HuH-7 (cell line): Measurements from ENCODE around the gene F2RL1.
"Not testable (repeated sequence)": the region's sequence is repeated elsewhere in the genome, so short reads cannot be mapped to it uniquely, and the experiment has no call there.

Source experiments
- DNase-seq: peaks from one replicate; pipeline ENCODE4 v3.0.0; 2011; ENCODE audit warnings: low spot score

The F2RL1 gene

GRCh38 chr5:76805821-76806505 lies 12.9 kb upstream of the F2RL1 start:
- peak; percentile 47 for DNase-seq

DNA sequence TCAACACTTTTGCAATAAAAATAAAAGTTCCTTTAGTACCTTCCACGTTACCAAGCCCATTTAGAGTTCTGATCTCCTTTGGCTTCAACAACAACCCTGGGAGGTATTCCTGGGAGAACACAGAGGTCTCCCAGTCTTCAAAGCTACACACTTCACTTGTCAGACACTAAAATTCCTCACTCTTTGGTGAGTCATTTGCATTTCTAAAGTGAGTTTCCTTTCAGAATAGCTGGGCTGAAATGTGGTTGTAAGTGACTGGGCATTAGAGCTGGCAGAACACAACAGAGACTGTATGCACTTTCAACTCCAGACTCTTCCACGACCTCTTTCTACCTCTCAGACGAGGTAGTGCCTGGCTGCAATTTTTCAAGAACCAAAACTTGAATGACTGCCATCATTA lies 11.5 kb upstream of the F2RL1 start:
- DNase-seq: no peak

DNA sequence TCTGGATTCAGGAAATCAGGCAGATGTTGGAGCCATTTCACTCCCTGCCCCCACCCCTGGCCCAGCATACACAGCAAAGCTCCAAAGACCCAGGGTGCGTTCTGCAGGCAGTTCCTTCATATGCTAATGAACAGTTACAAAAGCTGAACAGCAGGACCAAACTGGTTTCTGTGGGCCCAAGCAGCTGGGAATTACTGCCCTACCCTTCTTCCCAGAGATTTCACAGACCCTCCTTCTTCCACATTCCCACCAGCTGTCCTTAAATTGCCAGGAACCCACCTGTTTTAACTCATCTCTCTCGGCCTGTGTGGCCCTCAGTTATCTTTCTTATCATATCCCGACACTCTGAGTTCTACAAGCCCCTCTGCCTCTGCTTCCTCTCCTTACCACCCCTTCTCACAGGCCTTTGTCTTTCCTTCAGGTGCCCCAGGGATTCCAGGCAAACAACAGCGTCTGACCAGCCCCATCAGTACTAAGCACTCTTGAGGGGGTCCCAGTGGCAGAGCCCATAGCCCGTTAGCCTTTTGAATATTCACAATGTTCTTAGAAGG lies 10.6 kb upstream of the F2RL1 start:
- no peak for DNase-seq

DNA sequence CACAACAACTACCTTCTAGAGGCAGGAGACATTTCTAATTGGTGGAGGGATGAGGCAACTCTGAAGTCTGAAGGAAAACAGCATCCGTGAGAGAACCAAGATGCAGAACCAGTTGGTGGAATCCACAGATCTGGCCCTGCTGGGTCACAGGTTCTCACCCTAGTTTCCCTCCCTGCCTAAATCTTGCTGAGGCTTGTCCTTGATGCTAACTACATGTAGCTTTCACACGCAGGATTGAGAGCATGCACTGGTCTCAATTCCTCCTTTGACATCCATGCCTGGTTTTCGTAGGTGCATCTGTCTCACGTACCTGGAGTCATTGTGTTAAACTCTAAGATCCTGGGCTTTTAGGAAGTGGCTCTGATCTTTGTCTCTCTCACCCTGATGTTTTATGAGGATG lies 9.7 kb upstream of the F2RL1 start:
- DNase-seq: no peak

DNA sequence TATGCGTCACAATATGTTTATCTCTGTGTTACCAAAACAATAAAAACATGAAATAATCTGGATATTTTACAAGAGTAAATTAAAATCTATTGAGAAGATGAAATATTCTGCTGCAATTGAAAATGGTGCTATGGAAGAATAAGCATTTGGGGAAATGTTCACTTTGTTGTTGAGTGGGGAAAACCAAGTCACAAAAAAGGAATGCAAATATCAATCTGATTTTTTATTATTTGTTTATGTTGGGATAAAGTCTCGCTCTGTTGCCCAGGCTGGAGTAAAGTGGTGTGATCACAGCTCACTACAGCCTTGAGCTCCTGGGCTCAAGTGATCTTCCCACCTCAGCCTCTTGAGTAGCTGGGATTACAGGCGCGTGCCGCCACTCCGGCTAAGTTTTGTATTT lies 8.6 kb upstream of the F2RL1 start:
- no peak for DNase-seq

DNA sequence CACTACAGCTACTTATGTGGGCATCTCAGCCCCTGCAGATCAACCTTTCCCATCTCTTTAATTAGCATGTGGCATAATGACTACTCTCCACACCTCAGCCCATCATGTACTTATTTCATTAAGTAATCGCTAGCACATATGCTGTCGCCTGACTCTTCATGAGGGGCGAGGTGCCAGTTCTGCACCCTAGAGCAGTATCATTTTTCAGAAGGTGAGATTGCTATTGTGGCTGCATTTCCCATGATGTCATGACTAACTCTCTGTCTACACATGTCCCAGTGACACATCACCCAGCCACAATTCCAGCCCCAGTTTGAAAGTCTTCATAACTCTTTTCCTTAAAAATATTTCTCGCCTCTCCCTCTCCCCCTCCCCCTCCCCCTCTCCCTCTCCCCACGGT lies 7.6 kb upstream of the F2RL1 start:
- no peak for DNase-seq

- not testable (repeated sequence) for DNase-seq
These were observed 6.6 kb upstream of the F2RL1 start for GRCh38 chr5:76812209-76812608.

DNA sequence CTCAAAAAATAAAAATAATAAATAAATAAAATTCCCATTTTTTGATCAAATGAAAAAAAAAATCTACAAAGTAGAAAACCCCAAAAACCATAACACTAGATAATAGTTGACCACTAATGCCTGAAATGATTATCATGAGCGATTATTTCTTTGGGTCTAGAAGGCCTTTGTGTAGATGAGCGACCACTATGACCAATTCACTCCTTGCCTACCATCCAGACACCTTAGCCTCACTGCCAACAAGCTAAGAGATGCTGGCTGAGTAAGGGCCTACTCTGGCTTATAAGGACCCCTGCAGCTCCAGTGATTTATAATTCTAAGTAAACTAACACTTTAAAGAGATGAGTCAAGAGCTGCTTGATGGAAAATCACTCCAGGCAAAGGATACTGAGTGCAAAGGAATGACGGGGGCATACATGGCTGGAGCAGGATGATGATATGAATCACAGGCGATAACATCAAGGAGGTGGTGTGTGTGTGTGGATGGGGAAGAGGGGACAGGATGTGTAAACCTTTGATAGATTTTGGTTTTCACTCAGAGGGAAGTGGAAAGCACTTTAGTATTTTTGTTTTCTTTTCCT lies 4.8 kb upstream of the F2RL1 start:
- DNase-seq: no peak

DNA sequence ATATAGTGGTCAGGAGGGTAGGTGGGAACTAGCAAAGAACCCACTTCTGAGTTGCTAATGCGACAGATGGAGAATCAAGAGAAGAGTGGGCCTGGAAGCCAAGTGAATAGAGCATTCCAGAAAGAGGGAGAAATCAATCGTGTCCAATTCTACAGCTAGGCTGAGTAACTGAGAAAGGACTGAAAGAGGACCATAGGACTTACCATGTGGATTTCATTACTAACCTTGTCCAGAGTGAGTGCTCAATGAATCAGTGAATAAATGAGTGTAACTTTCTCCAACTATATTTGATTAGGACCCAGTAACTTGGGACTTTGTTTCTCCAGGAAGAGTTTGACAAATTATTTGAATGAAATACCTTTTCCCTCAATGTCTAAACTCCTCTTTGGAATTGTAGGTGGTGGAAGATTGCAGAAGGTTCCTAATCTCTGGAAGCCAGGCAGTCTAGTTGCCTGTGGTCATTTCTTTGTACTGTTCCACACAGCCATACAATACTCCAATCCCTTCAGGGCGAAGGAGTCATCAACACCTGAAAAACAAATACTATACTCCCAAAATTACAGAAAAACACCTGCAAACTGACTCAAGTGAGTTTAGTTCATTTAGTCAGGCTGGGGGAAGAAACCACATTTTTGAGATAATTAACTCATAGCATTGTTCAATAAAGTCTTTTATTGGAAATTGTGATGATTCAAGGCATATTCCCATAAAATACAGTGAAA lies 2.6 kb upstream of the F2RL1 start:
- no peak for DNase-seq

DNA sequence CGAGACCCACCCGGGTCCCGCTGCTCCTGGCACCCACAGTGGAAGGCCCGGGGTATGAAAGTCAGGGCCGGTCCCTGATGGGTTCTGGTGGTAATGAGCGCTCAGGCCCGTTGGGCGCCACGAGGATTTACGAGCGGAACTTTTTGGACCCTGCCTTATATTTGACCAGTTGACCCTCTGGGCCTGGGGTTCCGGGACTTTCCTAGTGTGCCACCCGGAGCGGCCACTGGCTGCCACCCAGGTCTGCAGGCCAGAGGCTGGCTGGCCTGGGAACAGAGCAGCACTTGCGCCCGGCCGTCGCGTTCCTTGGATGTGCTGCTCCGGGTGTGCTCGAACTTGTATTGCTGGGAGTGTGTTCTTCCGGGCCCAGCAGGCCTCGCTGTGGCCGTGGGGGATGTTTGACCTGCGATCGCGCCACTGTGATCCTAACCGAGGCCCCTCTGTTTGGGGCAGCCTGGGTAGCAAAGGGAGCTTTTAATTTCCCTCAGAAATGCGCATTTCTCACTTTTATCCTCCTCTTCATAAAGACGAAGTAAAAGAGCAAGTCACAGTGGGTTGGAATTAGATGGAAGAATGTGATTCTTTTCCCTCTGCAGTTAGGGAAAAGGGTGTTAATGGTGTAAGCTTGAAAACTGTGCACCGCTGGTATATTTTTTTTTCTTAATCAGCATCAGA lies 1.2 kb downstream of the F2RL1 start:
- no peak for DNase-seq

GRCh38 chr5:76820526-76820890 lies 1.7 kb downstream of the F2RL1 start:
- no peak for DNase-seq

DNA sequence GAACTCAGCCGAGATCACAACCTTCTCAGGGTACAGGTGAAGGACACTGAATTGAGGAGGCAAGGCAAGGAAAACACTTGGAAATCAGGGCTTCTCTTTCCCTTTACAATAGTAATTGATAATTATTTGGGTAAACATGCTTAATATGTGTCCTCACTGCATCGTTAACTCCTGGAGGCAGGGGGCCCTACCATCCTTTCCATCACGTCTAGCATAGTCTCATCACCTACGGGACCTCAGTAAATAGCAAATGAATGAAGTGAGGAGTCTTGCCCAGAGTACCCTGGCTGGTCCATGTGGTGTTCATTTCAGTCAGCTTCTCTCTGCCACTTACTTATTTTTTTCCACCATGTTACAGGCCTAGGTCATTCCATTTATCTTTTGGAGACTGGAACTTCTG lies 2.3 kb downstream of the F2RL1 start:
- no peak for DNase-seq

DNA sequence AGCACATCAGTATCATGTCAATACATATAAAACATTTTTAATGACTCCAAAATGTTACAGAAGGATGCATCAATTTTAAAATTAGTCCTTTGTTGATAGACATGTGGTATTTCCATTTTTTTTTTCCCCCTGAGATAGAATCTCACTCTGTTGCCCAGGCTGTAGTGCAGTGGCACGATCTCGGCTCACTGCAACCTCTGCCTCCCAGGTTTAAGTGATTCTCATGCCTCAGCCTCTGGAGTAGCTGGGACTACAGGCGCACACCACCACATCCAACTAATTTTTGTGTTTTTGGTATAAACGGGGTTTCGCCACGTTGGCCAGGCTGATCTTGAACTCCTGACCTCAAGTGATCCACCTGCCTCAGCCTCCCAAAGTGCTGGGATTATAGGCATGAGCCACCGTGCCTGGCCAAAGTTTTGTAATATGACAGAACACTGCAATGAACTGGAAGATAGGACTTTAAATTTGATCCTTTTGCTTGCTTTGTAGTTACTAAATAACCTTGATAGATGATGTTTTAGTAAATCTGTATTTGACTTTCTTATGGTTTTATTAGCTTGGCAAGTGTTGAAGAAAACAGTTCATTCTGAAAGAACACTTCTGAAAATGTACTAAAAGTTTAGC lies 3.4 kb downstream of the F2RL1 start:
- DNase-seq: not testable (repeated sequence)

GRCh38 chr5:76826416-76826815 lies 7.6 kb downstream of the F2RL1 start:
- not testable (repeated sequence) for DNase-seq

- no peak for DNase-seq
These were observed 12.3 kb downstream of the F2RL1 start for GRCh38 chr5:76831110-76831452.

GRCh38 chr5:76836181-76836580 lies 17.4 kb downstream of the F2RL1 start:
- no peak for DNase-seq

DNA sequence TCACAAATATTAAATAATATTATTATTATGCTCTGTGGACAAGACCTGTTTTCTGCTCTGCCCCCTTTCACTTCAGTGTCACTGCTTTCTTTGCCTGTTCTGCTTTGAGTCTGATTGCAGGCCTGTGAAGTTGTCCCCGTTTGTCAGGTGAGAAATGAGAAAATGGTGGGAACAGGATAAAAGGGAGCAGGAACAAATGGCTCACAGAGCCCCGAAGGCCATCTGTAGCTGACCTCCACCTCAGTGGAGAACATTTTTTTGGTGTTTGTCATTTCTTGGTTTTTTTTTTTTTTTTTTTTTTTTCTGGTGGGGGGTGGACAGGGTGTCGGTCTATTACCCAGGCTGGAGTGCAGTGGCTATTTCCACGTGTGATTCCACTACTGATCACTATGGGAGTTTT lies 17.8 kb downstream of the F2RL1 start:
- no peak for DNase-seq

DNA sequence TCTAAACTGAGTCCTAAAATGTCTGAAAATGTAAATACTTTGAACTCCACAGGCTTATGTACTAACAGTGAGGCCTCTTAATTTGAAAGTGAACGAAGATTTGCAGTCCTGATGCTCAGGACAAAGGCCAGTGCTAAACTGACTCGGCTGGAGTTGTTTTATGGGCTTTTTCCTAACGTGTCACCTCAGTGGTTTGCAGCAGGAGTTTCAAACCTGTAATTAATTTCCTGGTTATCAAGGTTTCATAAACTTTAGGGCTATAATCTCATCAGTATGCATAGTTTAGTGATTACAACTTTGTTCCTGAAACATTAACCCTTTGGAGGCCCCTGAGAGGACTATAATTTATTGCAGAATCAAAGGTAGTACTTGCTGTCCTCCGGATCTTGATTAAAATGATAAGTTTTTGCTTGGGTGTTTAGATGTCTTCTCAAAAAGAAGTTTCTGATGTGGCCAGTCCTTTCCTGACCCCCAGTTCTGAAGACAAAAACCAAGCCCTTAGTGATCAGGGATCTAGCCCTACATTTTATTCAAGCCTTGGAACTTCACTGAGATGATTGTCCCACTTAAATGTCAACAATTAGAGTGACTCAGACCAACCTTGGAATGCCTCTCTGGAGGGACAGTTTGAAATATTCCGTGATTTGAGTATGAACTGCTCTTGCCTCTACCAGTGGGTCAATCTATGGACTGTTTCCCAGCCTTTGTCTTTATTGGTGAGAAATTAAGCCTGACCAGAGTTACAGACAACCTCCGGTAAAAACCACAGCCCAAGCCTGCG lies 19.8 kb downstream of the F2RL1 start:
- no peak for DNase-seq

- no peak for DNase-seq
These were observed 22.5 kb downstream of the F2RL1 start for GRCh38 chr5:76841361-76841760.

- no peak for DNase-seq
These were observed 27.1 kb downstream of the F2RL1 start for GRCh38 chr5:76845890-76846289.

GRCh38 chr5:76849419-76850291 lies 30.8 kb downstream of the F2RL1 start, which contains the start of gene S100Z:
S100Z (plus strand) TSS chr5:76850014; CDS start chr5:76875360, 25,346 bp downstream.
- DNase-seq: no peak
